Measurements from ENCODE around the gene CD59. TPM values are rescaled to one million over a fixed set of nuclear protein-coding genes. Genes with fewer than 3 reads are reported as not detected.

Gene CD59
- total and polyA plus RNA-seq, 2 of the 13 experiments (the other 11 are each of a cell fraction or from before 2014, with no cell fraction given) = 127 to 289 TPM

DNA sequence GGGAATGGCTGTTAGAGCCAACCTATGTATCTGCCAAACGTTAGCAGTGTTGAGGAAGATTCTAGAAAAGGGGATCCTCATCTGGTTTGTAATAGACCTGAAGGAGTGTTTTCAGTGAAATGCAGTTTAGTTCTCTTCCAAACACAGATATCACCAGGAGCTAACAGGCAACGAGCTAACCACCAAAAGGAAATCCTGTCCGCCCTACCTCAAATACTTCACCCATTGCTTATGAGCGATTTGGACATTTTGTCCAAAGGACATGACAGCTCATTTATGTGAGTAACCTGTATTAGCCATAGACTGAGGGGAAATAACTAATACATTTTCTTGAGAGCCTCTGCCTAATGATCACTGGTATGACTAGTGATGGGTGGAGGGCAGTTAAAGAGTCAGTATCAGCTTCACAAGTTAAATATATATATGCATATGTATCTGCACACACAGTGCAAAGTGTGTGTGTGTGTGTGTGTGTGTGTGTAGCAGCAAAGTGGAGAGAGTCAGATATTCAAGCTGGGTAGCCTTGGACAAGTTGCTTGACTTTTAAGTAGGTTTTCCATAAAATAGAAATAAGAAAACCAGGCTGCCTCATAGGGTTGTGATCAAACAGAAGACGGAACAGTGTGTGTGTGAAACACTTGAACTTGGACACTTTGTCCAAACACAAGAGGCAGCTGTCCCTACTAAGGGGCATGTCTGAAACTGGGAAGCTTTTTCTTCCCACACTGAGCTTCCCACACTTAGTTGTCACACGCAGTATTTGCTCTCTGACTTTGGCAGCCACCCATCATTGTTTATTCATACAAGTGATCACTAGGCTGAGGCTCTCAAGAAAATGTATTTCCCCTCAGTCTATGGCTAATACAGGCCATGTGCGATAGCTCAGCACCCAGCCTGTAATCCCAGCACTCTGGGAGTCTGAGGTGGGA lies 34.7 kb downstream of the CD59 start (continued):
- TF ChIP-seq GPN1 (CRISPR knock-in tag; IDR thresholded peaks at IDR 0.05; ENCODE audit: borderline replicate concordance) = no peak
- TF ChIP-seq, protein P1, sequence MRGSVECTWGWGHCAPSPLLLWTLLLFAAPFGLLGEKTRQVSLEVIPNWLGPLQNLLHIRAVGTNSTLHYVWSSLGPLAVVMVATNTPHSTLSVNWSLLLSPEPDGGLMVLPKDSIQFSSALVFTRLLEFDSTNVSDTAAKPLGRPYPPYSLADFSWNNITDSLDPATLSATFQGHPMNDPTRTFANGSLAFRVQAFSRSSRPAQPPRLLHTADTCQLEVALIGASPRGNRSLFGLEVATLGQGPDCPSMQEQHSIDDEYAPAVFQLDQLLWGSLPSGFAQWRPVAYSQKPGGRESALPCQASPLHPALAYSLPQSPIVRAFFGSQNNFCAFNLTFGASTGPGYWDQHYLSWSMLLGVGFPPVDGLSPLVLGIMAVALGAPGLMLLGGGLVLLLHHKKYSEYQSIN (CRISPR knock-in tag; IDR thresholded peaks at IDR 0.05; ENCODE audit: borderline replicate concordance) = no peak
- TF ChIP-seq ZNF713 (CRISPR knock-in tag; IDR thresholded peaks at IDR 0.05) = no peak
- TF ChIP-seq PHF20 (CRISPR knock-in tag; IDR thresholded peaks at IDR 0.05) = peak; percentile 6; the same call in 1 of the 2 replicates
- TF ChIP-seq ZNF441 (CRISPR knock-in tag; IDR thresholded peaks at IDR 0.05; ENCODE audit: borderline replicate concordance) = no peak
- TF ChIP-seq, protein P2, sequence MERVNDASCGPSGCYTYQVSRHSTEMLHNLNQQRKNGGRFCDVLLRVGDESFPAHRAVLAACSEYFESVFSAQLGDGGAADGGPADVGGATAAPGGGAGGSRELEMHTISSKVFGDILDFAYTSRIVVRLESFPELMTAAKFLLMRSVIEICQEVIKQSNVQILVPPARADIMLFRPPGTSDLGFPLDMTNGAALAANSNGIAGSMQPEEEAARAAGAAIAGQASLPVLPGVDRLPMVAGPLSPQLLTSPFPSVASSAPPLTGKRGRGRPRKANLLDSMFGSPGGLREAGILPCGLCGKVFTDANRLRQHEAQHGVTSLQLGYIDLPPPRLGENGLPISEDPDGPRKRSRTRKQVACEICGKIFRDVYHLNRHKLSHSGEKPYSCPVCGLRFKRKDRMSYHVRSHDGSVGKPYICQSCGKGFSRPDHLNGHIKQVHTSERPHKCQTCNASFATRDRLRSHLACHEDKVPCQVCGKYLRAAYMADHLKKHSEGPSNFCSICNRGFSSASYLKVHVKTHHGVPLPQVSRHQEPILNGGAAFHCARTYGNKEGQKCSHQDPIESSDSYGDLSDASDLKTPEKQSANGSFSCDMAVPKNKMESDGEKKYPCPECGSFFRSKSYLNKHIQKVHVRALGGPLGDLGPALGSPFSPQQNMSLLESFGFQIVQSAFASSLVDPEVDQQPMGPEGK (CRISPR knock-in tag; IDR thresholded peaks at IDR 0.05) = no peak
- TF ChIP-seq ZNF850 (CRISPR knock-in tag; conservative IDR thresholded peaks at IDR 0.05) = no peak
- no peak for TF ChIP-seq FOXA3 (CRISPR knock-in tag; IDR thresholded peaks at IDR 0.05)
- TF ChIP-seq ZNF746 (CRISPR knock-in tag; IDR thresholded peaks at IDR 0.05) = no peak
- 0 out of 2 replicates have a peak, but pooled peaks have one; percentile 20 for TF ChIP-seq JUN (CRISPR knock-in tag; IDR thresholded peaks at IDR 0.05)
- TF ChIP-seq ZNF614 (CRISPR knock-in tag; IDR thresholded peaks at IDR 0.05; ENCODE audit: borderline replicate concordance) = no peak
- no peak for TF ChIP-seq ATM (IDR thresholded peaks at IDR 0.05; ENCODE audit: borderline replicate concordance)
- no peak for TF ChIP-seq STAT5B (CRISPR knock-in tag; IDR thresholded peaks at IDR 0.05)

All from HepG2 (cell line).